HG02885 (cell line): ENCODE results near the gene C1orf174.

Experiments used
- ATAC-seq: cut with Tn5 transposase; IDR thresholded peaks from one replicate; pipeline ENCODE4 v1.9.1; 2021; ENCODE audit warnings: mild to moderate bottlenecking; ENCODE audit not compliant: unreplicated experiment, poor library complexity

C1orf174 gene

GRCh38 chr1:3842912-3843311 lies 57.2 kb downstream of the C1orf174 start:
- no peak for ATAC-seq

- ATAC-seq = no peak
These were observed 58.6 kb downstream of the C1orf174 start for GRCh38 chr1:3841491-3841890.
